ENCODE results near the gene CHMP4A. TPM values are rescaled to one million over a fixed set of nuclear protein-coding genes. Genes with fewer than 3 reads are reported as not detected.
A peak's percentile ranks its signal among the peaks of the same experiment; 100 is the strongest.

Gene CHMP4A
- total and polyA plus RNA-seq, 9 of the 15 experiments (the other 6 are each of a cell fraction or from before 2014, with no cell fraction given), result 28.8 to 104 (median 52.7) TPM

GRCh38 chr14:24255438-24255837 lies 42.1 kb upstream of the CHMP4A start:
- Histone ChIP-seq H3K27ac (ENCODE audit: extremely low read depth, low read depth, low read length) (peak overlapping the region; percentile 62), H3K4me1 (replicated peaks in 1 of 2; ENCODE audit: control insufficient read depth in 2 of 2, insufficient read depth in 2 of 2, low read length in 2 of 2) (peaks cover 22 to 46% of the 10 kb centered on the region in 2 experiments; a peak in 4 of 5 replicates), H3K9me1 (ENCODE audit: control insufficient read depth, insufficient read depth, low read length) (no peaks in the 10 kb centered on the region), H3K9ac (ENCODE audit: insufficient read depth in 1 of 2, low read depth in 2 of 2, low read length in 2 of 2) (peak overlapping the region; percentile 13 to 44; a peak in 1 of 4 replicates), H3K9me3 (replicated peaks; ENCODE audit: control insufficient read depth, insufficient read depth, low read depth, low read length) (no peaks in the 10 kb centered on the region), H3K36me3 (ENCODE audit: control insufficient read depth, insufficient read depth, low read length) (no peaks in the 10 kb centered on the region; the same call in 1 of the 3 replicates), H3K79me2 (ENCODE audit: control insufficient read depth, insufficient read depth, low read length) (no peaks in the 10 kb centered on the region), H3K4me3 (no peak overlapping the region), H3K4me2 (ENCODE audit: insufficient read depth, low read length) (peak overlapping the region; percentile 67; the same call in 1 of the 2 replicates), H4K20me1 (replicated peaks; ENCODE audit: control insufficient read depth, insufficient read depth, low read length) (no peaks in the 10 kb centered on the region), H2AFZ (ENCODE audit: low read depth, low read length) (peak overlapping the region; percentile 82), H3K27me3 (ENCODE audit: control insufficient read depth in 2 of 2, insufficient read depth in 2 of 2, low read length in 2 of 2) (no peaks in the 10 kb centered on the region)
- BruUV-seq (replicated peaks), result no TSS peak
- CTCF ChIA-PET (ENCODE audit: low intra/inter-chr PET ratio), result no interaction called here
- DNase-seq (ENCODE audit: extremely low read depth in 1 of 4, low spot score in 3 of 4) (no peak), FAIRE-seq (peak; percentile 6), ATAC-seq (no peak)
- no peak for TF ChIP-seq FIP1L1 (IDR thresholded peaks at IDR 0.05; ENCODE audit: low read depth, low read length, poor library complexity, severe bottlenecking)
- no peak for TF ChIP-seq POLR2H (tag; IDR thresholded peaks at IDR 0.05; ENCODE audit: low read depth)
- TF ChIP-seq ZNF586 (CRISPR knock-in tag; conservative IDR thresholded peaks at IDR 0.05), result no peak
- TF ChIP-seq ZNF655 (CRISPR knock-in tag; IDR thresholded peaks at IDR 0.05), result no peak
- in situ Hi-C loops (cut with MboI) (no loop called here), intact Hi-C loops (cut with micrococcal nuclease) (no loop called here)
- POLR2A ChIA-PET, result interaction anchor here (0.6 to 1.6 kb wide), 3 partner anchors 12 to 44 kb away, joined by 3 to 5 read pairs (median 3); partner anchors contain the start of genes DHRS1 and NOP9
- WGBS (ENCODE audit: insufficient coverage, low coverage, missing lambda C conversion rate), result 42% methylated on average over 4 of the region's 8 CpGs

Measured in K562 (cell line).